ELR (cell line): ENCODE results near the gene TMEM186.
A peak's percentile ranks its signal among the peaks of the same experiment; 100 is the strongest.
"Not testable (repeated sequence)": the region's sequence is repeated elsewhere in the genome, so short reads cannot be mapped to it uniquely, and the experiment has no call there.

ENCODE experiments used
- DNase-seq: peaks from one replicate; pipeline ENCODE4 v3.0.0-alpha.2; 2015; ENCODE audit warnings: low read depth

The TMEM186 gene

DNA sequence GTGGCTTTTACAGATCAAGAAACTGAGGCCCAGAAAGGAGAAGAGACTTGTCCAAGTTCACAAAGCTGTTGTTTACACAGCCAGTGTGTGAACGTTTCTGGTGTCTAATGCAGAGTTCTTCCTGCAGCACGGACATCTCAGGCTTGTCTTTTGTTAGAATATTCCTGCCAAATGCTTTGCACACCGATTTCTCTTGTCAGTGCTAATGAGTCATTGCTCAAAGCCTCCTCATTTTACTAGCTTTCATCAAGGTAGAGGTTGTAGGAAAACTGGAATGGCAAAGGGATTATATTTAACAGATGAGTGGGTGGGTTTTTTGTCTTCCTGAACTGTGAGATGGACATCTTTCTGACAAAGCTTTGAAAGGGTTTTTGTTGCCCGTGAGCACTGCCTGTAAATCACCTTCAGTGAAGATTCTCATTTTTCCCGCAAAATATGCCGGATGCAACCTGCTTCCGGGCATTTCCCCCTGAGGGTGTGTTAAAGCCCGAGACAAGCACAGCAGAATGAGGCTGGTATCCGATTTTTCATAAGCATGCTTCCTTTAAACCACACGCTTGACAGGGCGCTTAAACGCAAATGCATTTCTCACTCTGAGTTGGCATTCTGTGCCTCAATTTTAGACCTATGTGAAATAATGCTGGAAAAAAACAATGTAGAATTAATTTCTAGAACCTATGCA lies 14.9 kb upstream of the TMEM186 start:
- no peak for DNase-seq

DNA sequence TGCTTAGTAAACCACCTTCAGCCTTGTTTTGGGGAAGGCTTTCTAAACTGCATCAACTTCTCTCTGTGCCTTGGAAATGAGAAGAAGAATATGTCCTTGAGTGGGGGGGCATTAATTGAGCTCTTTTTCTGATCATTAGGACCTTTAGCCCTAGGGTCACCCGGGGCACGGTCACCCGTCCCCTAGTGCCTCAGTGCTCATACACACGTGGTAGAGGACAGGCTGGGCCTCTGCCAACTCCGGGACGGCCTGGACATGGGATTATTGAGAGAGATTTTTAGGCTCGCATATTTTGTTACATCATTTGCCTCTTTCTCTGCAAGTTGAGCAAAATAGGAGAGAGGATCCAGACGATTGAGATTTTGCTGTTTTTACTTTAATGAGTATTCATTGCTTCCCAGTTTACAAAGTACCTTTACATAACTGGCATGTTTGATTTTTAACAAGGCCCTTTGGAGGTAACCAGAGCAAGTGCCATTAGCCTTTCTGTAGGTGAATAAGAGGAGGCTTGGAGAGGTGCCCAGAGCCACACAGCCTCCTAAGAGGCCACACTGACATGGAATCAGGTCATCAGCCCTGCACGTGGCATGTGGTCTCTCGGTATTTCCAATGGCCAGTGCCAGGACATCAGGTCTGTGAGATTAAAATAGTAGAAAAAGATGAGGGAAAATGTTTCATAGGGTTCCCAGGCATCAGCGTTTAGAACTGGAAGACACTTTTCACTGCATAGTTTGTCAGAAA lies 11.3 kb upstream of the TMEM186 start:
- DNase-seq: no peak

DNA sequence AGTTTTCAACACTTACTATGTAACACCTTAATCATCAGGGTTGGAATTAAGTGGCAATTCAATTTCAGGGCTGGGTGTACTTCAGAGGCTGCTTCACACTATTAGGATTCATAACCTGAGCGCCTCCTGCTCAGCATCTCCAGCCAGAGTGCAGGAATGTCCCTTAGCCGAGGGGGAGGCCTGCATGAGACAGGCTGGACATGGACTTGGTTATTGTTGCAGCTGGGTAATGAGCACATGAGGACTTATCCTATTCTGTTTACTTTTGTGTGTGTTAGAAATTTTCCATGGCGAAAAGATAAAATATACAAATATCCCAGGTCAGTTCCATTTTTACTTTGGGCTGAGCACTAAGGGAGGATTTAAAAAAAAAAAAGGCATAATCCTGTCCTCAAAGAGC lies 10.6 kb upstream of the TMEM186 start:
- no peak for DNase-seq

DNA sequence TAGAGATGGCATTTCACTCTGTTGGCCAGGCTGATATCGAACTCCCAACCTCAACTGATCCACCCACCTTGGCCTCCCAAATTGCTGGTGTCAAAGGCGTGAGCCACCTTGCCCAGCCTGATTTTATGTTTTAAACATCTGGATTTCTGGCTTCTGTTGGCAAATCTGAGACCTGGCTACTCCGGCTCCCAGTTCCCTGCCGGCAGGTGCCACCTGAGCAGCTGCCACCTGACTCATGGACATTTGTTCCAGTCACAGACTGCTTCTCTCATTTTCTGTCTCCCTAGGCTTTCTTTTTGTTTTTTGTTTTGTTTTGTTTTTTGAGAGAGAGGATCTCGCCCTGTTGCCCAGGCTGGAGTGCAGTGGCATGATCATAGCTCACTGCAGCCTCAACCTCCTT lies 9.8 kb upstream of the TMEM186 start:
- no peak for DNase-seq

DNA sequence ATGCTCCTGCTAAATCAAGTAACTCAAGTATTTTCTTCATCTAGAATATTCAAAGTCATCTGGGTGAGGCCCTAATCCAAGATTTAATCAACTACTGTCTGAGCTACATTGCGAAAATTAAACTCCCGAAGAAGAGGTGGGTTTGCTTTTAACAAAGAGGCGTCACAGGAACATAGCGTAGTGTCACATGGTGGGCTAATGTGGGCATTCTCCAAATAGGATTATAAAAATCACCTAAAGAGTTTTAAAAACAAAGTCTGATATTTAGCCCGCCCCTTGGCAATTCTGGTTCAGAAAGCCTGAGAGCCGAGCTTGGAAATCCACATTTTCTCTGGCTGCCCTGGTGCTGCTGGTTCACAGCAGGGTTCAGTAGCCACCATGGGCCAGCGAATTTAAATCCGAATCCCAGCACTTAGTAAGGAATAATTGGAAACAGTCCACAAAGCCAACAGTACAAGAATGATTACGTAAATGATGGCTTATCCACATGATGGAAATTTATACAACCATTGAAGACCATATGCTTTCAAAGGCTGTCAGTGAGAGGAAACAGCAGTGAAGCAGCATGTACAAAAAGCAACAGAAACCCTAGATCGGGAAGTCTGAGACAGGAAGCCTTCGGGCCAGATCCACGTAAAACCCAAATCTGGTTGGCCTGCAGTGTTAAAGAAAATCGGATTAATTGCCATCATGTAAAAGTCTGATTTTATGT lies 9.0 kb upstream of the TMEM186 start:
- DNase-seq: no peak

DNA sequence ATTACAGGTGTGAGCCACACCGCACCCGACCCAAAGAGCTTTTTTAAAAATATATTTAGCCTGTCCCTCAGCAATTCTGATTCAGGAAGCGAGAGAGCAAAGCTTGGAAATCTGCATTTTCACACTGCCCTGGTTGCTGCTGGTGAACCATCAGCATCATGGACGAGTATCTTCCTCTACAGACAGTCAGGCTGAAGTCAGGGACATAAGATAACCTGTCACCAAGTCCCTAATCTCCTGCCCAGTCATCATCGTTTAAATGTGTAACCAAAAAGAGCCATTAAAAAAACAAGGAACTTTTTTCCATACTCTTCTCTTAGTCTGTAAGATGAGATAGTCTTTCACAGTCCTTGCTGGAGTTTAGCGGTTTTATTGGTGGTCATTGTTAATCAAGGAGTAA lies 6.9 kb upstream of the TMEM186 start:
- DNase-seq: no peak

DNA sequence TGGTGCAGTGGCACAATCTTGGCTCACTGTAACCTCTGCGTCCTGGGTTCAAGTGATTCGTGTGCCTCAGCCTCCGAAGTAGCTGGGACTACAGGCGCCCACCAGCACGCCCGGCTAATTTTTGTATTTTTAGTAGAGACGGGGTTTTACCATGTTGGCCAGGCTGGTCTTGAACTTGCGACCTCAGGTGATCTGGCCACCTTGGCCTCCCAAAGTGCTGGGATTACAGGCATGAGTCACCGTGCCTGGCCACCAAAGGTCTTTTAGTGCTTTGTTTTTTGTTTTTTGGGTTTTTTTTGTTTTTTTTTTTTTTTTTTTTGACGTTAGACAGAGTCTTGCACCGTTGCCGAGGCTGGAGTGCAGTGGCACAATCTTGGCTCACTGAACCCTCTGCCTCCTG lies 6.3 kb upstream of the TMEM186 start:
- not testable (repeated sequence) for DNase-seq

DNA sequence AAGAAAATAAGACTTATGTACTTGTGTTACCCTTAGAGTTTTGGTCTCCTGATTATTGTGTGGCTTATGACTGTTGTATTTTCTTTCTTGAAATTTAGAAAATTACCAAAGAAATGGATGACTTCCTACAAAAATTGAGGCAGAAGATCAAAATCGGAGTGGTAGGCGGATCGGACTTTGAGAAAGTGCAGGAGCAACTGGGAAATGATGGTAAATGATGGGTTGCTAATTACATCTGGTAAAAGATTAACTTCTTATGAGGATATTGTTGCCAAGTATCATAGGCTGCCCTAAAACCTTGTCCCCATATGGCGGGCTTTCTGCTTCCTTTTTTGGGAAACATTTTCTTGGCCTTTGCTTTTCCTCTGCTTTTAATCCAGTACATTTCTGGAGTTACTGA lies 4.3 kb upstream of the TMEM186 start:
- DNase-seq: no peak

DNA sequence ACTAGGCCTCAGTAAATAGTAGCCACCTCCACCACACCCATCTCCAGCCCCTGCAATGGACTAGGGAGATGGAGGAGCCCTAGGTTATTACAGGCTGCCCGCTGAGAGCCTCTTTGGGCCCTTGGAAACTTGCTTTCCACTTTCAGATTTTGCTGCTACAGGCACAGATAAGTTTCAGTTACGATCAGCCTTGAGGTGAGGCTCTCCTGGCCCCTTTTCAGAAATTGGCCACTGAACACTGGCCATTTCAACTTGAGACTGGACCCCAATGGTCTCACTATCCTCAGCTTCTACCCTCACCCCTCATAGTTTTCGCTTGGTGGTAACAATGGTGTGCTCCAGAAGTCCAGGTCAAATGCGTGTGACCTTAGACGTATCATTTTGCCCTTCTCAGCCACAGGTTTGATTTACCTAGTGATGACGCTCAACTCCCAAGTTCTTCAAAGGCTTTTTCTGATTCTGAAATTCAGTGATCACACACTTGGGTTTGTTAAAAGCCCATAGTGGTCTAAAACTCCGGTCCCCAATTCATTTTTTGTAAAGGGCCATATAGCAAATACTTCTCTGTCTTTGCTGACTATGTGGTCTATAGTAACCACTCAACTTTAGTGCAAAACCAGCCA lies 1.2 kb upstream of the TMEM186 start:
- DNase-seq: no peak

DNA sequence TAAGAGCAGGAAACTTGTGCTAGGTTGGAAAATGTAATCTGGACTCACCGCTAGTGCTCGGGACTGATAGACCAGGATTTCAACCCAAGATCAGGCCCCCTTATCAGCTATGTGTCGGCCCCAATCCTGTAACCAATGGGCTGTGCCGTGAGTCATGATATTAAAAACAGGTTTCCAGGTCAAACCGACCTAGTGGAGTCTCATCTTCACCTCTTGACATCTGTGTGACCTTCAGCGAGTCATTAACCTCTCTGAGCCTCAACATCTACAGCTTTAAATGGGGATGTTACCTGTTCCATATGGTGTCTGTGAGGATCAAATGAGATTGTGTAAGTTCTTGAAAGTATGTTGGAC lies 712 bp upstream of the TMEM186 start:
- DNase-seq: peak; percentile 58

DNA sequence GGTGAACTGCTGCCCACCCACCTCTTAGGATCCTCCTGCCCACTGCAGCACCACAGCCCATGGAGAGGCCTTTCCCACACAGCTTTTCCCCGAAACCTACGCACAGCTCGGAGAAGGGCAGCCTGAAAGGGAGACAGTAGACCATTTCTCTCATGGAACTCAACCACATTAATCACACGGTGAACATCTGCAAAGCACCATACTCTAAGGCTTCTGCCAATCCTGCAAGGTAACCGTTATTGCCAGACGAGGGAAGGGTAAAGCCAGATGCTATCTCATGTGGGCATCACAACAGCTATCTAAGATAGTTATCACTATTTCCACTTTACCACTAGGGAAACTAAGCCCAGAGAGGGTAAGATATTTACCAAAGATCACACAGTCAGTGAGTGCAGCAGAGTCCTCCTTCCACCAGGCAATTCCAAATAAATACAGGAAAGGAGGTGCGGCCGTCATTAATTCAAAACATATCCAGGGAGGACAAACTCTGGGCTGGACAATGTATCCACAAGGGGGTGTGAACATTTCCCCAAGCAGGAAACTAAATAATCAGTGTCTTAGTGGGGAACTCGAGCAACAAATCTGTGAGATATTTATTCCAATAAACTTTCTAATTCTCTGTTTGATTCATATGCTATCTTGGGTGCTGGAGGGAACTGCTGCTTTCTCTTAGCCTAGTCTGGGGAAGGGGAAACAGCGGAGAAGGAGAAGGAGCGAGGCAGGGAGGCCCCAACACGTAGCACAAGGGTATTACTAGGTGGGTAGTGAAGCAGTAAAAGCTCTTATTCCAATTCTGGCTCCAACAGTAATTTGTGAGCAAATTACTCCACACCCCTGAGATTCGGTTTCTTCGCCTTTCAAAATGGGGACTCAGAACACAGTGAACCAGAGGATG lies 723 bp downstream of the TMEM186 start:
- peak; percentile 25 for DNase-seq

DNA sequence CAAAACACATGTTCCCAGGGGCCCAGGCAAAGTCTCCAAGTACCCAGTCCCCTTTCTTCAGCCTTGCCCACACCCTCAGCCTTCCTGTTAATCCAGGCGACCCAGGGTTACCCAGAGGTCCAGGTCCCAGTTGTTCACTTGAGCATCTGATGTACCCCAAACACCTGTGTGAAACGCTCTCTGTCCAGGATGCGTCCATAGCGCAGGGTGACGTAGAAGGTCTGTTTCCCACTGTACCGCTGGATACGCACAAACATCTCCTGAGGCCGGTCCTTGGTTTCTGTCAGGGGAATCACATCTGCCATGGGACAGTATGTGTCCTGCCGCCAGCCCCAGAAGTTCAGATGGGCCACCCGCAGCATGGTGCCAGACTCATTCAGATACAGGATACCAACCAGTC lies 1.6 kb downstream of the TMEM186 start:
- no peak for DNase-seq

DNA sequence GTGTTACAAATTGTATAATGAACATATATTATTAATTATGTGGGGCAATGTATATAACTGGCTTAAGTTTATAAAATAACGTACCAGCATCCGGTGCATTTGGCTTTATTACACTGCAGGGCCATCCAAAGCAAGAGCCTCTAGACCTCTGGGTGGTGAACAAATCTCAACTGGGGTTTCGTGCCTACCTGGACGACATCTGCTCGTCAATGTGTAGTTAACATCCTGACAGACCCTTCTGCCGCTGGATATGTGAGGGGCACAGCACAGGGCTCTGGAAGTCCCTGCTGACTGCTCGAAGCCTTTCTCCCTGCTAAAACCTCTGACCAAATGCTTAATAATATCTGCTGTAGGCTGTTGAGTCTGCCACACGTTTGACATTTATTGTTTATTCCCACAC lies 2.3 kb downstream of the TMEM186 start:
- DNase-seq: no peak

DNA sequence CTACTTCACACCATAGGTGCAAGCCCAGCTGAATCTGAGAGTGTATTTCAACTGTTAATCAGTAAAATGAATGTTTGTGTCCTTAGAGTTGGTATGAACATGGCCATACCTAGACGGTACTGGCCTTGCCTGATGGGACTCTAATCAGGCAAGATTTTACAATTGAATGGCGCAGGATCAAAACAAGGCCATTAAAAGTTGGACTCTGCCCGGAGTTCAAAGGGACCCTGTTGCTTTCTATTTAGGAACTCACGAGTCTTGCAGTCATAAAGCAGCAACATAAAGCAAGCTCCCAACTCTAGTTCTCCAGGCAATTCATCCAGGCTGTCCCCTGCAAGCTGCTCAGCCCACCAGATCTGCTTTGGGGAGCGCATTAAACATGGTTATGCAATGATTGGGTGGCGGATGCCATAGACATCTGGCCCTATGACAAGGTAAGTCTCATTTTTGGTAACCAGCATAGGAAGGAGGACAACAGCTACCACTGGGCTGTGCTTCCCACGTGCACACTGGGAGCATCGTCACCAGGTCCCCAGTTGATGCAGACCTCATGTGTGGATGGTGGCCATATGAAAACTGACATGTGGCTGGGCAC lies 8.8 kb downstream of the TMEM186 start:
- DNase-seq: no peak

DNA sequence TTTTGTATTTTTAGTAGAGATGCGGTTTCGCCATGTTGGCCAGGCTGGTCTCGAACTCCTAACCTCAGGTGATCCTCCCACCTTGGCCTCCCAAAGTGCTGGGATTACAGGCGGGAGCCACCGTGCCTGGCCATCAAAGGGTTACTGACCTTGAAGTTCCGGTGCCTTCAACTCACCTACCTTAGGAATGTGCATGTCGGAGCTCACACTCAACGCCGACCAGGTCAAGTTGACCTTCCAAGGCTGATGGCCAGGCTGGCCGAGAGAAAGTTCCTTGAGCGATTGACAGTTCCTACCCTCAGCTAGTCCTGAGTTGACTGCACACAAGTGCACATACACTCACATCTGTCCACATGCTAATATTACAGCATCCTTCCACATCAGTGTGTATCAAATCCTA lies 11.1 kb downstream of the TMEM186 start:
- DNase-seq: not testable (repeated sequence)

DNA sequence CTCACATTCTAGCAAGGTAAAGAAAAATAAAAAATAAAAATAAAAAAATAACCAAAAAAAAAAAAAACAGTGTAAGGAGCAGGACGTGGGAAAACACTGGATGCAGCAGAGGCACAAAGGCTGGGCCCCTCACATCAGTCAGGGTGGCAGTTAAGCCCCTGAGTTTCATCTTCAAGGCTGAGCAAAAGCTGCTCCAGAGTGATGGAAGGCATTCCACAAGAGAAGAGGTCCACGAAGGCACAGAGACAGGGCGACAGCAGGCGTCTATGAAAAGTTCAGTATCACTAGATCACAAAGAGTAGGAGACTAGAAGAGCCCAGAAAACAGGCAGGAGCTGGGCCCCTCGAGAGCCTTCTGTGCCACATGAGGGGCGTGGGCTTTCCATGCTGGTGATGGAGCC lies 12.0 kb downstream of the TMEM186 start:
- no peak for DNase-seq

DNA sequence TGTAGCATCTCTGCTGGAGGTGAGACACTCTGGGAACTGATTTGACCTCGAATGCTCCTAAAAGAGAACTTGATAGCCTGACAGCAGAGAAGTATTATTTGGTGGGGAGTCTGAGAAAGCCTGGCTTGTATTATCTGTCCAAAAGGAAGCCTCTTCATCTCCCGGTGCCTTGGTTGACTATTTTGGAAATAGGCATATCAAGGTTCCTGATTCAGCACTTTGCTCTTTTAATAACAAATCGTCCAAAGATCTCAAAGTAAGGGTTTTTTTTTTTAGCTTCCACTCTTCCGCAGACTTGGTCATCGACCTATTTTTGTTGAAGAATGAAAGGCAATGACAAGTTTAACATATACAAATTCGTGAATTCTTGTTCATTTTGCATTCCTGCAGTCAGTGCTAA lies 14.8 kb downstream of the TMEM186 start:
- DNase-seq: no peak

DNA sequence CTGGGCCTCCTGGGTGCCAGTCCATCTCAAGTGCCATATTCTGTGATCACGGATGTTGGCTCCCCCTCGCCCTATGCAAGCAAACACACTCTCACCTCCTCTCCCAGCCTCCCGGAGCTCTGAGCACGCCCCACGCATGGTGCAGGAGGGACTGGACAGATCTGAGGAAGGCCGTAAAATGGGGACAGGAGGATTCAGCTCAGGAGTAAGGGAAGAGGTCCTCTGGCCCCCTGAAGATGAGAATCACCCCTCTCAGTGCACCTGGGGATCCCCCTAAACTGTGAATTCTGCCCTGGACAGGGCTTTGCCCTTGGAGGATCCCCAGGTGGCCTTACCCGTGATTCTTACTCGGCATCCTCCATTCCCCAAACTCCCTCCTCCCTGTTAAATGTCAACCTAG lies 15.6 kb downstream of the TMEM186 start:
- no peak for DNase-seq

DNA sequence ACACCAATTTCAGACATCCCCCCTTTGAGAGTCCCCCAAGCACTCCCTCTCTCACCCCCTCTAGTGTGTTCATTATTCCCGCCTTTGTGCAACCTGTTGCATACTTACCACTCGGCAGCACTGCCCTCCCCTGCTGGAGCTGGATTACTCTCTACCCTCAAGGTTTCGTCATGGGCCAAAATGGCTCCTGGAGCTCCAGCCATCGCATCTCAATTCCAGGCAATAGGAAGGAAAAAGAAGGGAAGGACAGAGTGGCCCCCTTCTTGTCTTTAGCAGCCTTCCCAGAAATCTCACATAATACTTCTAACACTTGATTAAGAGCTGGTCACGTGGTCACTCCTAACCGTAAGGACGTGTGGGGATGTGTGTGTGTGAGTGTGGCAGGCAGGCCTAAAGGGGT lies 20.2 kb downstream of the TMEM186 start:
- DNase-seq: no peak

DNA sequence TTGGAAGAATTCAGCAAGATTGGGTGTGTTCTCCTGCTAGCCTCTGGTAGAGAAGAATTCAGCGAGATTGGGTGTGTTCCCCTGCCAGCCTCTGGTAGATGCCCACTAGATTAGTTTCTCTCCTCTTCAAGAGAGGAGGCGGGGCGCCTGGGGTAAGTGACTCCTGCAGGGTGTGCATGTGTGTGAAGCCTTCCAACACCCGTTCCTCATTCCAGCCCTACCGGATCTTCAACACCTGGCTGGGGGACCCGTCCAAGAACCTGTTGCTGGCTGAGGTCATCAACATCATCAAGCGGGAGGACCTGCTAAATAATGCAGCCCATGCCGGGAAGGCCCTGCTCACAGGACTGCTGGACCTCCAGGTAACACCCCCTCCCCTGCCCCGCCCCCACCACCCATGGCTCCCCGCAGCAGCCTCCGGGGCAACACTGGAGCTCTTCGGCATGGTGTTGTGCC lies 21.3 kb downstream of the TMEM186 start:
- DNase-seq: no peak

DNA sequence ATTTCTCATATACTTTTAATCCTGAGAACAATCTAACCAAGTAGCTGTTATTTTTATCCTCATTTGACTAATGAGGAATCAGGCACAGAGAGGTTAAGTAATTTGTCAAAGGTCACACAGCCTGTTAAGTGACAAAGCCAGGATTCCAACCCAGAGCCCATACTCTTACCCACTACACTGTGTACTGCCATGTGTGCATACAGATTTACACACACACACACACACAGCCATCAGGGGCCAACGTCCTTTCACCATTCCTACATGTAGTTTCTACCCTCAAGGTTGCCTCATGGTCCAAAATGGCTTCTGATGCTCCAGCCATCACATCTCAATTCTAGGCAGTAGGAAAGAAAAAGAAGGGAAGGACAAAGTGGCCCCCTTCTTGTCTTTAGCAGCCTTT lies 22.1 kb downstream of the TMEM186 start:
- DNase-seq: no peak
